Transverse colon (tissue), 4 donors: ENCODE data around the gene SPHK1.

ENCODE experiments used
- EP300 ChIP-seq: sonication (generic); formaldehyde crosslinking; IDR thresholded peaks from one replicate; pipeline ENCODE4 v1.6.1; 2017; ENCODE audit warnings: antibody characterized with exemption, low read depth
- POLR2A ChIP-seq: fragments of 450-650 bp; IDR thresholded peaks from one replicate; pipeline ENCODE4 v1.6.1; 2016; ENCODE audit warnings: antibody characterized with exemption, mild to moderate bottlenecking, moderate library complexity
- POLR2AphosphoS5 ChIP-seq, 3 donors: sonication (generic); formaldehyde crosslinking; IDR thresholded peaks; one replicate each; pipeline ENCODE4 v1.6.1; 2016; ENCODE audit warnings: antibody characterized with exemption in 3 of 3
- TF ChIP-seq, protein P1 (sequence below), 5 experiments: fragments of 200-600 bp in 3 of 5; fragments of 450-650 bp in 2 of 5; sonication (generic) in 3 of 5; IDR thresholded peaks; 1 replicate in 2 of 5; 2 replicates in 3 of 5; pipeline ENCODE4 v1.5.1; 2016 to 2017; ENCODE audit warnings: antibody characterized with exemption in 5 of 5, inconsistent platforms in 3 of 5, mild to moderate bottlenecking in 2 of 5, moderate library complexity in 1 of 5

DNA sequence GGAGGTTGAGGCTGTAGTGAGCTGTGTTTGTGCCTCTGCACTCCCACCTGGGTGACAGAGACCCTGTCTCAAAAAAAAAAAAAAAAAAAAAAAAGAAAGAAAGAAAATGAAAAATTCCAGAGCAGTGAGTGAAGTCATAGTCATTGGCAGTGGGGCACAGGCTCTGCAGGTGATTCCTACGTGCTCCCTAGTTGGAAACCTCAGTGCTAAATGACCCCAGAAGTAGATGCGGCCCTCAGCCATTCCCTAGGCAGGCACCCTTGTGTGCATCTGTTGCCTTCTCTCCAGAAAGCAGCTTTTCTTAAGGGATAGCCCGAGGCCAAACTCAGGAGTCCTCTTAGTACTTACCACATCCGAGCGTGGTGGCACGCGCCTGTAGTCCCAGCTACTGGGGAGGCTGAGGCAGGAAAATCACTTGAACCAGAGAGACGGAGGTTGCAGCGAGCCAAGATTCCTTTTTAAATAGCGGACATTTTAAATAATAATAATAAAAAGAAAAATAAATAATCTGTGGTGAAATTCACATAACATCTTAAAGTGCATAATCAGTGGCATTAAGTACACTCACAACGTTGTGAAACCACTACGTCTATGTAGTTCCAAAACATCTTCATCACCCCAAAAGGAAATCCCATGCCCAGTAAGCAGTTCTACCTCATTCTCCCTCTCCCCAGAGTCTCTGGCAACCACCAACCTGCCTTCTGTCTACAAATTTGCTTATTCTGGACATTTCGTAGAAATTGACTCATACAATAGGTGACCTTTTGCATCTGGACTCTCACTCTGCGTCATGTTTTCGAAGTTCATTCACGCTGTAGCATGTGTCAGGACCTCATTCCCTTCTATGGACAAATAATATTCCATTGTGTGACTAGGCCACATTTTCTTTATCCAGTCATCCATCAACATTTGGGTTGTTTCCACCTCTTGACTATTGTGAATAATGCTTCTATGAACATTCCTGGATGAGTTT, 12.5 kb upstream of the SPHK1 start:
- TF ChIP-seq POLR2A (no peak), POLR2AphosphoS5 (IDR thresholded peaks at IDR 0.05) (no peak), EP300 (no peak)
- TF ChIP-seq, protein P1, sequence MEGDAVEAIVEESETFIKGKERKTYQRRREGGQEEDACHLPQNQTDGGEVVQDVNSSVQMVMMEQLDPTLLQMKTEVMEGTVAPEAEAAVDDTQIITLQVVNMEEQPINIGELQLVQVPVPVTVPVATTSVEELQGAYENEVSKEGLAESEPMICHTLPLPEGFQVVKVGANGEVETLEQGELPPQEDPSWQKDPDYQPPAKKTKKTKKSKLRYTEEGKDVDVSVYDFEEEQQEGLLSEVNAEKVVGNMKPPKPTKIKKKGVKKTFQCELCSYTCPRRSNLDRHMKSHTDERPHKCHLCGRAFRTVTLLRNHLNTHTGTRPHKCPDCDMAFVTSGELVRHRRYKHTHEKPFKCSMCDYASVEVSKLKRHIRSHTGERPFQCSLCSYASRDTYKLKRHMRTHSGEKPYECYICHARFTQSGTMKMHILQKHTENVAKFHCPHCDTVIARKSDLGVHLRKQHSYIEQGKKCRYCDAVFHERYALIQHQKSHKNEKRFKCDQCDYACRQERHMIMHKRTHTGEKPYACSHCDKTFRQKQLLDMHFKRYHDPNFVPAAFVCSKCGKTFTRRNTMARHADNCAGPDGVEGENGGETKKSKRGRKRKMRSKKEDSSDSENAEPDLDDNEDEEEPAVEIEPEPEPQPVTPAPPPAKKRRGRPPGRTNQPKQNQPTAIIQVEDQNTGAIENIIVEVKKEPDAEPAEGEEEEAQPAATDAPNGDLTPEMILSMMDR (IDR thresholded peaks at IDR 0.05), result no peak
